Astrocyte of the cerebellum (primary cell): ENCODE data around the gene RANBP6.
"Not testable (repeated sequence)": the region's sequence is repeated elsewhere in the genome, so short reads cannot be mapped to it uniquely, and the experiment has no call there.

Experiments used
- DNase-seq: peaks from one replicate; pipeline ENCODE4 v3.0.0-alpha.2; 2011; ENCODE audit warnings: low read depth
- H3K4me3 ChIP-seq: 2 replicates; pipeline ENCODE4 v1.5.1; 2011; ENCODE audit warnings: mild to moderate bottlenecking, low read depth, low read length, moderate library complexity
- CTCF ChIP-seq: IDR thresholded peaks from 2 replicates; pipeline ENCODE4 v1.5.1; 2012; ENCODE audit warnings: low read length, low read depth, moderate library complexity, mild to moderate bottlenecking; ENCODE audit errors: missing control alignments
- in situ Hi-C: cut with HindIII; loops from 2 replicates; pipeline ENCODE4 v1.10.0; 2017; ENCODE audit warnings: low sequenced_read_pairs

Gene RANBP6

GRCh38 chr9:6034954-6035353 is 19.5 kb upstream of the RANBP6 start:
- in situ Hi-C loops = no loop called here
- TF ChIP-seq CTCF = no peak
- H3K4me3 ChIP-seq = no peak overlapping the region
- DNase-seq = no peak

- in situ Hi-C loops = no loop called here
- no peak overlapping the region for H3K4me3 ChIP-seq
- no peak for TF ChIP-seq CTCF
These were observed 14.3 kb upstream of the RANBP6 start for GRCh38 chr9:6029604-6030274.

GRCh38 chr9:6024035-6024554 is 8.7 kb upstream of the RANBP6 start:
- no peak for DNase-seq
- peak; percentile 60 for TF ChIP-seq CTCF
- in situ Hi-C loops = no loop called here
- H3K4me3 ChIP-seq = no peak overlapping the region

More at GRCh38 chr9:6029604-6030274, 14.3 kb upstream of the RANBP6 start:
- no peak for DNase-seq

GRCh38 chr9:6016975-6017374 is 1.6 kb upstream of the RANBP6 start:
- in situ Hi-C loops, H3K4me3 ChIP-seq, DNase-seq: not testable (repeated sequence)

- in situ Hi-C loops = no loop called here
- no peak for DNase-seq
- no peak for TF ChIP-seq CTCF
- H3K4me3 ChIP-seq = peak overlapping the region; percentile 62
These were observed 654 bp downstream of the RANBP6 start for GRCh38 chr9:6014670-6015270.

- in situ Hi-C loops = no loop called here
- H3K4me3 ChIP-seq = peak overlapping the region; percentile 81
- TF ChIP-seq CTCF = no peak
- peak; percentile 98 for DNase-seq
These were observed 7.0 kb downstream of the RANBP6 start for GRCh38 chr9:6008169-6008979.
